HepG2 (cell line): ENCODE measurements around the gene STAC. TPM values are rescaled to one million over a fixed set of nuclear protein-coding genes. Genes with fewer than 3 reads are reported as not detected.
A peak's percentile ranks its signal among the peaks of the same experiment; 100 is the strongest.

ENCODE experiments used
- ATAC-seq: fragments of 200-7000 bp; cut with Tn5 transposase; 3 replicates; pipeline ENCODE4 v1.9.1; 2020; ENCODE audit warnings: mild to moderate bottlenecking, moderate library complexity
- Bru-seq: library from RNA; stranded (reverse); fragments of 400-500 nt; gene quantifications from one replicate; lab custom pipeline; 2021; lab: Mats Ljungman, UMichigan
- BruChase-seq, 2 experiments: library from RNA; stranded (reverse); fragments of 400-500 nt; gene quantifications; one replicate each; lab custom pipeline; 2021; lab: Mats Ljungman, UMichigan
- BruUV-seq: library from RNA; stranded (reverse); fragments of 400-500 nt; replicated peaks from 2 replicates; lab custom pipeline; 2021; lab: Mats Ljungman, UMichigan
- CTCF ChIA-PET: fragments of 300-600 bp; formaldehyde crosslinking; extraction: SDS; loops from one replicate; lab custom pipeline; 2021; ENCODE audit warnings: low total read pairs, inconsistent platforms, low intra/inter-chr PET ratio; lab: Yijun Ruan, JAX
- POLR2A ChIA-PET: fragments of 350-600 bp; sonication (Branson Sonifier 250); formaldehyde crosslinking; loops from one replicate; lab custom pipeline; 2020; ENCODE audit warnings: antibody characterized with exemption, inconsistent platforms; lab: Yijun Ruan, JAX
- DNase-seq: peaks from one replicate; pipeline ENCODE4 v3.0.0-alpha.2; 2015; ENCODE audit warnings: low spot score
- FAIRE-seq: peaks from 3 replicates; lab custom pipeline; 2011; peaks lifted over from hg19 to GRCh38; lab: Jason Lieb, UNC
- H2AFZ ChIP-seq: one replicate; pipeline ENCODE4 v1.6.1; 2011; ENCODE audit warnings: low read length, inconsistent platforms
- H3K27ac ChIP-seq: fragments of 300-600 bp; 3 replicates; pipeline ENCODE4 v1.8.0; 2011; ENCODE audit warnings: mixed run types, mild to moderate bottlenecking, mixed read lengths, low read length, inconsistent platforms; ENCODE audit not compliant: insufficient read depth; ENCODE audit errors: extremely low read length
- H3K27me3 ChIP-seq, 2 experiments: fragments of 200-600 bp in 1 of 2; 2 replicates in 1 of 2; 3 replicates in 1 of 2; pipeline versions ENCODE4 v1.6.0 to v1.8.0; 2011; ENCODE audit warnings: low read length in 2 of 2, mild to moderate bottlenecking in 2 of 2, moderate library complexity in 2 of 2, inconsistent platforms in 1 of 2; ENCODE audit not compliant: insufficient read depth in 2 of 2, control insufficient read depth in 1 of 2
- H3K36me3 ChIP-seq, 2 experiments: fragments of 200-600 bp in 1 of 2; replicated peaks in 1 of 2; 2 replicates in 1 of 2; 3 replicates in 1 of 2; pipeline versions ENCODE4 v1.5.1 to v1.8.0; 2011; ENCODE audit warnings: low read length in 2 of 2, inconsistent platforms in 1 of 2; ENCODE audit not compliant: insufficient read depth in 2 of 2, control insufficient read depth in 1 of 2
- H3K4me1 ChIP-seq: 2 replicates; pipeline ENCODE4 v1.5.1; 2012; ENCODE audit warnings: low read length, inconsistent platforms; ENCODE audit not compliant: insufficient read depth
- H3K4me2 ChIP-seq: 2 replicates; pipeline ENCODE4 v1.6.0; 2011; ENCODE audit warnings: low read depth, low read length, inconsistent platforms
- H3K4me3 ChIP-seq, 3 experiments: fragments of 200-600 bp in 1 of 3; sonication (generic), shearing (Covaris generic) in 1 of 3; replicated peaks in 1 of 3; 2 replicates each; pipeline ENCODE4 v1.5.1; 2011 to 2016; ENCODE audit warnings: low read length in 3 of 3, inconsistent platforms in 2 of 3, low read depth in 2 of 3, mild to moderate bottlenecking in 2 of 3, control low read depth in 1 of 3, mixed read lengths in 1 of 3; ENCODE audit not compliant: insufficient read depth in 1 of 3
- H3K79me2 ChIP-seq: one replicate; pipeline ENCODE4 v1.6.1; 2011; ENCODE audit warnings: low read length, inconsistent platforms; ENCODE audit not compliant: insufficient read depth
- H3K9ac ChIP-seq: 2 replicates; pipeline ENCODE4 v1.6.0; 2011; ENCODE audit warnings: mild to moderate bottlenecking, low read depth, low read length, inconsistent platforms; ENCODE audit not compliant: insufficient read depth
- H3K9me3 ChIP-seq: 2 replicates; pipeline ENCODE4 v1.5.1; 2012; ENCODE audit warnings: mild to moderate bottlenecking, low read length
- H4K20me1 ChIP-seq: 2 replicates; pipeline ENCODE4 v1.6.0; 2011; ENCODE audit warnings: inconsistent platforms, mild to moderate bottlenecking, low read length, moderate library complexity; ENCODE audit not compliant: insufficient read depth
- CBX1 ChIP-seq: IDR thresholded peaks from one replicate; pipeline ENCODE4 v1.6.1; 2016; ENCODE audit warnings: antibody characterized with exemption, low read depth
- DR1 ChIP-seq: sonication (generic); formaldehyde crosslinking; IDR thresholded peaks from 2 replicates; pipeline ENCODE4 v1.8.0; 2021; ENCODE audit warnings: mild to moderate bottlenecking, missing genetic modification reagents, inconsistent platforms
- GABPB1 ChIP-seq: IDR thresholded peaks from 2 replicates; pipeline ENCODE4 v1.6.1; 2016; ENCODE audit warnings: mild to moderate bottlenecking, missing genetic modification reagents, moderate library complexity, missing compliant biosample characterization
- HNRNPK ChIP-seq: fragments of 200-400 bp; formaldehyde crosslinking; IDR thresholded peaks from 2 replicates; pipeline ENCODE4 v1.6.1; 2018; ENCODE audit warnings: low read length, low read depth, moderate library complexity, mild to moderate bottlenecking; ENCODE audit not compliant: poor library complexity, severe bottlenecking
- ZNF180 ChIP-seq: sonication (generic); formaldehyde crosslinking; IDR thresholded peaks from 2 replicates; pipeline ENCODE4 v1.4.0; 2020; ENCODE audit warnings: low read depth, missing genetic modification reagents, borderline replicate concordance
- ZNF776 ChIP-seq: sonication (generic); formaldehyde crosslinking; IDR thresholded peaks from 2 replicates; pipeline ENCODE4 v1.4.0; 2020; ENCODE audit warnings: mild to moderate bottlenecking, missing genetic modification reagents
- WGBS: methylation state at CpG from one replicate; pipeline ENCODE4 v1.1.6; 2017; ENCODE audit warnings: low lambda C conversion rate; 5-methylcytosine and 5-hydroxymethylcytosine counted together
- in situ Hi-C: cut with HindIII; loops from 2 replicates; pipeline ENCODE4 v1.10.0; 2017; ENCODE audit warnings: low pct_unique_long_range_greater_than_20kb; ENCODE audit not compliant: extremely low pct_ligation_motif_present
- intact Hi-C: fragments of 100-400 bp; cut with micrococcal nuclease; formaldehyde crosslinking; loops from one replicate; pipeline ENCODE4 v1.10.0; 2022; ENCODE audit not compliant: unreplicated experiment
- long read RNA-seq, 2 experiments: library from RNA in 1 of 2; library from polyadenylated mRNA in 1 of 2; stranded (forward) in 1 of 2; unstranded in 1 of 2; transcript quantifications; one replicate each; pipeline ENCODE4 v2.0.0, GENCODE V29; 2019 to 2022
- polyA minus RNA-seq, 3 experiments: library from RNA; depleted of rRNA, polyadenylated mRNA; stranded (reverse); fragments of >200 nt; gene quantifications; 2 replicates each; pipeline ENCODE4 v1.2.3, GENCODE V29; 2011; ENCODE audit warnings: low replicate concordance in 1 of 3
- polyA plus RNA-seq, 8 experiments: library from polyadenylated mRNA; depleted of rRNA in 3 of 8; stranded (reverse) in 7 of 8; unstranded in 1 of 8; fragments of >200 nt; fragmentation: Illumina TruSeq in 4 of 8; extraction: Trizol in 4 of 8; gene quantifications; 2 replicates each; pipeline versions ENCODE4 v1.2.1 to v1.2.3, GENCODE V29; 2011 to 2016; ENCODE audit warnings: low read depth in 4 of 8, missing spikeins in 1 of 8, mixed read lengths in 1 of 8; ENCODE audit not compliant: insufficient read depth in 1 of 8
- total RNA-seq, 5 experiments: library from RNA; depleted of rRNA; stranded (reverse); fragments of >200 nt; fragmentation: Illumina TruSeq; extraction: Trizol; gene quantifications; 2 replicates each; pipeline ENCODE4 v1.2.3, GENCODE V29; 2016; ENCODE audit warnings: low read depth in 1 of 5
- TF ChIP-seq, protein P1 (sequence below): sonication (generic); formaldehyde crosslinking; IDR thresholded peaks from 2 replicates; pipeline ENCODE4 v1.4.0; 2020; ENCODE audit warnings: missing genetic modification reagents
- TF ChIP-seq, protein P2 (sequence below): sonication (generic); formaldehyde crosslinking; IDR thresholded peaks from 2 replicates; pipeline ENCODE4 v1.4.0; 2020; ENCODE audit warnings: missing genetic modification reagents, borderline replicate concordance
- TF ChIP-seq, protein P3 (sequence below): IDR thresholded peaks from 2 replicates; pipeline ENCODE4 v1.6.1; 2016; ENCODE audit warnings: mild to moderate bottlenecking
- TF ChIP-seq, protein P4 (sequence below): sonication (generic); formaldehyde crosslinking; IDR thresholded peaks from 2 replicates; pipeline ENCODE4 v1.4.0; 2020; ENCODE audit warnings: mild to moderate bottlenecking, low read depth, missing genetic modification reagents

STAC gene
- total RNA-seq (2016; rRNA removed; fragmentation: Illumina TruSeq; extraction: Trizol): not detected in 2 replicates
- total RNA-seq (2016; cell fraction: cytosol; rRNA removed; fragmentation: Illumina TruSeq; extraction: Trizol; ENCODE audit: low read depth): not detected in 2 replicates
- total RNA-seq (2016; cell fraction: insoluble cytoplasmic fraction; rRNA removed; fragmentation: Illumina TruSeq; extraction: Trizol): not detected in 2 replicates
- not detected in 2 replicates for total RNA-seq (2016; cell fraction: membrane; rRNA removed; fragmentation: Illumina TruSeq; extraction: Trizol)
- total RNA-seq (2016; cell fraction: nucleus; rRNA removed; fragmentation: Illumina TruSeq; extraction: Trizol): not detected in 2 replicates
- polyA plus RNA-seq (2011; rRNA removed): 0.01 TPM in 1 of 2 replicates, not detected in the other
- not detected in 2 replicates for polyA plus RNA-seq (2011; cell fraction: cytosol; rRNA removed)
- polyA plus RNA-seq (2011; cell fraction: nucleus; rRNA removed): not detected in 2 replicates
- not detected in 2 replicates for polyA plus RNA-seq (2012)
- polyA plus RNA-seq (2016; cell fraction: cytosol; fragmentation: Illumina TruSeq; extraction: Trizol; ENCODE audit: low read depth): not detected in 2 replicates
- not detected in 2 replicates for polyA plus RNA-seq (2016; cell fraction: insoluble cytoplasmic fraction; fragmentation: Illumina TruSeq; extraction: Trizol; ENCODE audit: low read depth)
- not detected in 2 replicates for polyA plus RNA-seq (2016; cell fraction: membrane; fragmentation: Illumina TruSeq; extraction: Trizol; ENCODE audit: low read depth)
- not detected in 2 replicates for polyA plus RNA-seq (2016; cell fraction: nucleus; fragmentation: Illumina TruSeq; extraction: Trizol; ENCODE audit: insufficient read depth, low read depth)
- polyA minus RNA-seq (2011; rRNA and poly(A)+ RNA removed; ENCODE audit: low replicate concordance): 7.6 TPM in 1 of 2 replicates, not detected in the other
- not detected in 2 replicates for polyA minus RNA-seq (2011; cell fraction: cytosol; rRNA and poly(A)+ RNA removed)
- not detected in 2 replicates for polyA minus RNA-seq (2011; cell fraction: nucleus; rRNA and poly(A)+ RNA removed)
- Bru-seq, nascent RNA: percentile 6 among the genes with signal in this experiment
- percentile 6 among the genes with signal in this experiment for BruChase-seq, experiment 1, labeled RNA remaining after a 6-hour chase
- percentile 7 among the genes with signal in this experiment for BruChase-seq, experiment 2, labeled RNA remaining after a 2-hour chase
- long read RNA-seq, experiment 1: 0 reads
- long read RNA-seq, experiment 2: 0 reads

DNA sequence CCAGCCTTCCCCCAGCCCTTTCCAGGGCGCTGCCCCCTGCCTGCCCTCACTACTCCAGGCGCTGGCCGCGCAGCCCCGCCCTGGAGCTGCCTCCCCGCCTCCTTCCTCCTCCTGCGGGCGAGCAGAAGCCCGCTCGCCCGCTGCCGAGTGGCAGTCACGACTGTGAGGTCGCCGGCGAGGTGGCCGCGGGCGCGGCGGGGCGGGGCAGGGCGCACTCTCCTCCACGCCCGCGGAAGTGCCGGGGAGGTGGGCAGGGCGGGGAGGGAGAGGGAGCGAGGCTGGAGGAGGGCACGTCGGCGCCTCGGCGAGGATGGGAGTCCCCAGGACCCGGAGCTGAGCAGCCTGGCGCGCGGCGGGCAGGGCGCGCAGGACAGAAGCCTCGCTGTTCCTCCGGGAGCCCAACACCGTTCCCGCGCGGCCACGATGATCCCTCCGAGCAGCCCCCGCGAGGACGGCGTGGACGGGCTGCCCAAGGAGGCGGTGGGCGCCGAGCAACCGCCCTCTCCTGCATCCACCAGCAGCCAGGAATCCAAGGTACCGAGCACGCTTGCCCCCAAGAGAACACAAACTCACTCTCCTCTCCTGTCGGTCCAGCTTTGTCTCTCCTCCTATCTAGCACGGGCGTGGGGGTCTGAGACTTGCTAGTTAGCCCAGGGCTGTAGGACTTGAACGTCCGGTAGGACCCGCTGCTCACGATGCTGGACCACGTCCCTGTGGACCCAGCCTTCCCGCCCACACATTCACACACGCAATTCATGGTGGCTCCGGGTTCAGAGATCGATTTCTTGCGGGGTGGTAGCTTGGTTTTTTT lies at the start of gene STAC:
Gene STAC (plus strand): TSS at position 284 of the 811 bp plus-strand sequence. CDS start 140 bp downstream, at position 424.
- H3K9ac ChIP-seq: no peak within 1 kb of the TSS
- FAIRE-seq: no peak
- WGBS: 0% methylated on average over 8 of the region's 73 CpGs
- H2AFZ ChIP-seq: peak within 1 kb of the TSS; percentile 3
- peaks cover 2 to 15% of the 10 kb centered on the region in 2 experiments; a peak in 3 of 5 replicates for H3K27me3 ChIP-seq
- TF ChIP-seq, protein P1, sequence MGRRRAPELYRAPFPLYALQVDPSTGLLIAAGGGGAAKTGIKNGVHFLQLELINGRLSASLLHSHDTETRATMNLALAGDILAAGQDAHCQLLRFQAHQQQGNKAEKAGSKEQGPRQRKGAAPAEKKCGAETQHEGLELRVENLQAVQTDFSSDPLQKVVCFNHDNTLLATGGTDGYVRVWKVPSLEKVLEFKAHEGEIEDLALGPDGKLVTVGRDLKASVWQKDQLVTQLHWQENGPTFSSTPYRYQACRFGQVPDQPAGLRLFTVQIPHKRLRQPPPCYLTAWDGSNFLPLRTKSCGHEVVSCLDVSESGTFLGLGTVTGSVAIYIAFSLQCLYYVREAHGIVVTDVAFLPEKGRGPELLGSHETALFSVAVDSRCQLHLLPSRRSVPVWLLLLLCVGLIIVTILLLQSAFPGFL: no peak
- TF ChIP-seq ZNF776 (CRISPR knock-in tag) (0 out of 2 replicates have a peak, but pooled peaks have one; percentile 35), GABPB1 (peak; percentile 27; the same call in 1 of the 2 replicates), DR1 (peak; percentile 20; the same call in 1 of the 2 replicates), HNRNPK (peak; percentile 14), CBX1 (no peak), ZNF180 (no peak)
- TF ChIP-seq, protein P2, sequence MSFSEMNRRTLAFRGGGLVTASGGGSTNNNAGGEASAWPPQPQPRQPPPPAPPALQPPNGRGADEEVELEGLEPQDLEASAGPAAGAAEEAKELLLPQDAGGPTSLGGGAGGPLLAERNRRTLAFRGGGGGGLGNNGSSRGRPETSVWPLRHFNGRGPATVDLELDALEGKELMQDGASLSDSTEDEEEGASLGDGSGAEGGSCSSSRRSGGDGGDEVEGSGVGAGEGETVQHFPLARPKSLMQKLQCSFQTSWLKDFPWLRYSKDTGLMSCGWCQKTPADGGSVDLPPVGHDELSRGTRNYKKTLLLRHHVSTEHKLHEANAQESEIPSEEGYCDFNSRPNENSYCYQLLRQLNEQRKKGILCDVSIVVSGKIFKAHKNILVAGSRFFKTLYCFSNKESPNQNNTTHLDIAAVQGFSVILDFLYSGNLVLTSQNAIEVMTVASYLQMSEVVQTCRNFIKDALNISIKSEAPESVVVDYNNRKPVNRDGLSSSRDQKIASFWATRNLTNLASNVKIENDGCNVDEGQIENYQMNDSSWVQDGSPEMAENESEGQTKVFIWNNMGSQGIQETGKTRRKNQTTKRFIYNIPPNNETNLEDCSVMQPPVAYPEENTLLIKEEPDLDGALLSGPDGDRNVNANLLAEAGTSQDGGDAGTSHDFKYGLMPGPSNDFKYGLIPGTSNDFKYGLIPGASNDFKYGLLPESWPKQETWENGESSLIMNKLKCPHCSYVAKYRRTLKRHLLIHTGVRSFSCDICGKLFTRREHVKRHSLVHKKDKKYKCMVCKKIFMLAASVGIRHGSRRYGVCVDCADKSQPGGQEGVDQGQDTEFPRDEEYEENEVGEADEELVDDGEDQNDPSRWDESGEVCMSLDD: no peak
- TF ChIP-seq, protein P3, sequence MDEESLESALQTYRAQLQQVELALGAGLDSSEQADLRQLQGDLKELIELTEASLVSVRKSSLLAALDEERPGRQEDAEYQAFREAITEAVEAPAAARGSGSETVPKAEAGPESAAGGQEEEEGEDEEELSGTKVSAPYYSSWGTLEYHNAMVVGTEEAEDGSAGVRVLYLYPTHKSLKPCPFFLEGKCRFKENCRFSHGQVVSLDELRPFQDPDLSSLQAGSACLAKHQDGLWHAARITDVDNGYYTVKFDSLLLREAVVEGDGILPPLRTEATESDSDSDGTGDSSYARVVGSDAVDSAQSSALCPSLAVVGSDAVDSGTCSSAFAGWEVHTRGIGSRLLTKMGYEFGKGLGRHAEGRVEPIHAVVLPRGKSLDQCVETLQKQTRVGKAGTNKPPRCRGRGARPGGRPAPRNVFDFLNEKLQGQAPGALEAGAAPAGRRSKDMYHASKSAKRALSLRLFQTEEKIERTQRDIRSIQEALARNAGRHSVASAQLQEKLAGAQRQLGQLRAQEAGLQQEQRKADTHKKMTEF (CRISPR knock-in tag): no peak
- TF ChIP-seq, protein P4, sequence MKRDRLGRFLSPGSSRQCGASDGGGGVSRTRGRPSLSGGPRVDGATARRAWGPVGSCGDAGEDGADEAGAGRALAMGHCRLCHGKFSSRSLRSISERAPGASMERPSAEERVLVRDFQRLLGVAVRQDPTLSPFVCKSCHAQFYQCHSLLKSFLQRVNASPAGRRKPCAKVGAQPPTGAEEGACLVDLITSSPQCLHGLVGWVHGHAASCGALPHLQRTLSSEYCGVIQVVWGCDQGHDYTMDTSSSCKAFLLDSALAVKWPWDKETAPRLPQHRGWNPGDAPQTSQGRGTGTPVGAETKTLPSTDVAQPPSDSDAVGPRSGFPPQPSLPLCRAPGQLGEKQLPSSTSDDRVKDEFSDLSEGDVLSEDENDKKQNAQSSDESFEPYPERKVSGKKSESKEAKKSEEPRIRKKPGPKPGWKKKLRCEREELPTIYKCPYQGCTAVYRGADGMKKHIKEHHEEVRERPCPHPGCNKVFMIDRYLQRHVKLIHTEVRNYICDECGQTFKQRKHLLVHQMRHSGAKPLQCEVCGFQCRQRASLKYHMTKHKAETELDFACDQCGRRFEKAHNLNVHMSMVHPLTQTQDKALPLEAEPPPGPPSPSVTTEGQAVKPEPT (CRISPR knock-in tag): no peak
- TF ChIP-seq, all 625 proteins: peak for 4
- ATAC-seq: peak; percentile 80
- BruUV-seq: no TSS peak
- Histone ChIP-seq H3K4me3 (no peak within 1 kb of the TSS; a peak in 1 of 6 replicates), H3K4me1 (peaks cover 5% of the 10 kb centered on the region; the same call in 1 of the 2 replicates), H3K4me2 (no peak within 1 kb of the TSS), H4K20me1 (no peaks in the 10 kb centered on the region), H3K79me2 (no peaks in the 10 kb centered on the region), H3K36me3 (no peaks in the 10 kb centered on the region), H3K9me3 (no peaks in the 10 kb centered on the region), H3K27ac (no peak within 1 kb of the TSS)
- intact Hi-C loops (no loop called here), in situ Hi-C loops (no loop called here)
- DNase-seq: no peak
- CTCF ChIA-PET: no interaction called here
- POLR2A ChIA-PET: no interaction called here
